BE2C (cell line): ENCODE measurements around the gene EPHB2.

Experiments used
- DNase-seq: peaks from one replicate; pipeline ENCODE4 v3.0.0-alpha.2; 2020
- H3K27me3 ChIP-seq: fragments of 250-450 bp; sonication (Bioruptor Pico); 2 replicates; pipeline ENCODE4 v1.5.1; 2020; ENCODE audit warnings: mild to moderate bottlenecking
- H3K36me3 ChIP-seq: fragments of 250-450 bp; sonication (Bioruptor Pico); 2 replicates; pipeline ENCODE4 v1.5.1; 2020; ENCODE audit warnings: mild to moderate bottlenecking
- H3K4me1 ChIP-seq: fragments of 250-450 bp; sonication (Bioruptor Pico); 2 replicates; pipeline ENCODE4 v1.5.1; 2020
- H3K4me3 ChIP-seq: 2 replicates; pipeline ENCODE4 v1.5.1; 2011; ENCODE audit warnings: low read depth, low read length
- H3K9me3 ChIP-seq: fragments of 250-450 bp; sonication (Bioruptor Pico); 2 replicates; pipeline ENCODE4 v1.5.1; 2020
- CTCF ChIP-seq: IDR thresholded peaks from 2 replicates; pipeline ENCODE4 v1.5.1; 2012; ENCODE audit warnings: mild to moderate bottlenecking, low read depth, low read length

The EPHB2 gene

GRCh38 chr1:22687191-22687590 is 23.4 kb upstream of the EPHB2 start:
- DNase-seq: no peak
- H3K36me3 ChIP-seq: no peaks in the 10 kb centered on the region
- no peak for TF ChIP-seq CTCF
- H3K9me3 ChIP-seq: no peaks in the 10 kb centered on the region
- H3K4me3 ChIP-seq: no peak overlapping the region
- H3K27me3 ChIP-seq: no peaks in the 10 kb centered on the region
- no peaks in the 10 kb centered on the region for H3K4me1 ChIP-seq

- Histone ChIP-seq H3K36me3 (no peaks in the 10 kb centered on the region), H3K4me3 (no peak overlapping the region), H3K27me3 (no peaks in the 10 kb centered on the region), H3K9me3 (no peaks in the 10 kb centered on the region), H3K4me1 (no peaks in the 10 kb centered on the region)
- no peak for DNase-seq
- no peak for TF ChIP-seq CTCF
Measured at GRCh38 chr1:22688466-22688865, 22.2 kb upstream of the EPHB2 start.

GRCh38 chr1:22689505-22689904 is 21.1 kb upstream of the EPHB2 start:
- Histone ChIP-seq H3K4me3 (no peak overlapping the region), H3K9me3 (no peaks in the 10 kb centered on the region), H3K27me3 (no peaks in the 10 kb centered on the region), H3K4me1 (no peaks in the 10 kb centered on the region), H3K36me3 (no peaks in the 10 kb centered on the region)
- DNase-seq: no peak
- TF ChIP-seq CTCF: no peak

- Histone ChIP-seq H3K4me1 (no peaks in the 10 kb centered on the region), H3K4me3 (no peak overlapping the region), H3K27me3 (no peaks in the 10 kb centered on the region), H3K36me3 (no peaks in the 10 kb centered on the region), H3K9me3 (no peaks in the 10 kb centered on the region)
- no peak for DNase-seq
- no peak for TF ChIP-seq CTCF
Measured at GRCh38 chr1:22691031-22691753, 19.4 kb upstream of the EPHB2 start.

- Histone ChIP-seq H3K9me3 (no peaks in the 10 kb centered on the region), H3K4me1 (no peaks in the 10 kb centered on the region), H3K27me3 (no peaks in the 10 kb centered on the region), H3K36me3 (no peaks in the 10 kb centered on the region), H3K4me3 (no peak overlapping the region)
- TF ChIP-seq CTCF: no peak
- no peak for DNase-seq
Measured at GRCh38 chr1:22694172-22694571, 16.5 kb upstream of the EPHB2 start.

GRCh38 chr1:22696610-22697009 is 14.0 kb upstream of the EPHB2 start:
- Histone ChIP-seq H3K27me3 (no peaks in the 10 kb centered on the region), H3K4me1 (no peaks in the 10 kb centered on the region)
- no peak for DNase-seq

More at GRCh38 chr1:22696610-22697009, 14.0 kb upstream of the EPHB2 start:
- H3K4me3 ChIP-seq: no peak overlapping the region
- no peak for TF ChIP-seq CTCF
- H3K36me3 ChIP-seq: no peaks in the 10 kb centered on the region
- H3K9me3 ChIP-seq: no peaks in the 10 kb centered on the region
